SK-N-SH treated with all-trans-retinoic acid at 6 μM for 48 hours (cell line): ENCODE measurements around the gene LCN2.

ENCODE experiments used
- ATAC-seq: fragments of 200-7000 bp; cut with Tn5 transposase; 3 replicates; pipeline ENCODE4 v1.9.1; 2020; ENCODE audit warnings: mild to moderate bottlenecking, moderate library complexity
- ARNTL ChIP-seq: fragments of 450-650 bp; formaldehyde crosslinking; IDR thresholded peaks from 2 replicates; pipeline ENCODE4 v1.5.0; 2020; ENCODE audit warnings: low read depth, mild to moderate bottlenecking, moderate library complexity, borderline replicate concordance
- CSDC2 ChIP-seq: fragments of 250-450 bp; sonication (Bioruptor Pico); IDR thresholded peaks from 2 replicates; pipeline ENCODE4 v1.5.0; 2020; ENCODE audit warnings: mild to moderate bottlenecking, moderate library complexity
- ESRRG ChIP-seq: fragments of 250-450 bp; sonication (Bioruptor Pico); IDR thresholded peaks from 2 replicates; pipeline ENCODE4 v1.6.1; 2021; ENCODE audit warnings: mild to moderate bottlenecking
- GLIS3 ChIP-seq: fragments of 250-450 bp; sonication (Bioruptor Pico); IDR thresholded peaks from 2 replicates; pipeline ENCODE4 v1.5.0; 2020; ENCODE audit warnings: mild to moderate bottlenecking, moderate library complexity
- ISL1 ChIP-seq: fragments of 250-450 bp; sonication (Bioruptor Pico); IDR thresholded peaks from 2 replicates; pipeline ENCODE4 v2.1.2; 2022; ENCODE audit warnings: mild to moderate bottlenecking, moderate library complexity
- PPARA ChIP-seq: fragments of 250-450 bp; sonication (Bioruptor Pico); IDR thresholded peaks from 2 replicates; pipeline ENCODE4 v1.5.0; 2020; ENCODE audit warnings: mild to moderate bottlenecking, borderline replicate concordance
- RARB ChIP-seq: fragments of 250-450 bp; sonication (Bioruptor Pico); IDR thresholded peaks from 2 replicates; pipeline ENCODE4 v1.8.0; 2021; ENCODE audit warnings: mild to moderate bottlenecking, moderate library complexity
- SNAI2 ChIP-seq: fragments of 250-450 bp; sonication (Bioruptor Pico); IDR thresholded peaks from 2 replicates; pipeline ENCODE4 v1.5.0; 2020; ENCODE audit warnings: mild to moderate bottlenecking, moderate library complexity
- TOX ChIP-seq: fragments of 250-450 bp; sonication (Bioruptor Pico); IDR thresholded peaks from 2 replicates; pipeline ENCODE4 v1.8.0; 2021; ENCODE audit warnings: mild to moderate bottlenecking, moderate library complexity, borderline replicate concordance
- ZFP3 ChIP-seq: fragments of 250-450 bp; sonication (Bioruptor Pico); IDR thresholded peaks from 2 replicates; pipeline ENCODE4 v1.5.0; 2020; ENCODE audit warnings: mild to moderate bottlenecking, moderate library complexity
- ZFP30 ChIP-seq: fragments of 450-650 bp; formaldehyde crosslinking; IDR thresholded peaks from 2 replicates; pipeline ENCODE4 v1.5.0; 2022; ENCODE audit warnings: mild to moderate bottlenecking, moderate library complexity
- ZNF565 ChIP-seq: fragments of 450-650 bp; formaldehyde crosslinking; conservative IDR thresholded peaks from 2 replicates; pipeline ENCODE4 v1.5.0; 2020; ENCODE audit warnings: low read depth, mild to moderate bottlenecking, moderate library complexity
- ZNF70 ChIP-seq: fragments of 450-650 bp; formaldehyde crosslinking; IDR thresholded peaks from 2 replicates; pipeline ENCODE4 v1.5.0; 2020; ENCODE audit warnings: mild to moderate bottlenecking, moderate library complexity
- ZNF8 ChIP-seq: fragments of 450-650 bp; formaldehyde crosslinking; IDR thresholded peaks from 2 replicates; pipeline ENCODE4 v1.5.0; 2020; ENCODE audit warnings: mild to moderate bottlenecking, moderate library complexity
- TF ChIP-seq, protein P1 (sequence below): fragments of 250-450 bp; sonication (Bioruptor Pico); IDR thresholded peaks from 2 replicates; pipeline ENCODE4 v1.8.0; 2020; ENCODE audit warnings: mild to moderate bottlenecking, moderate library complexity, borderline replicate concordance
- TF ChIP-seq, protein P2 (sequence below): fragments of 250-450 bp; sonication (Bioruptor Pico); IDR thresholded peaks from 2 replicates; pipeline ENCODE4 v1.5.1; 2020; ENCODE audit warnings: low read depth, mild to moderate bottlenecking, moderate library complexity

The LCN2 gene

DNA sequence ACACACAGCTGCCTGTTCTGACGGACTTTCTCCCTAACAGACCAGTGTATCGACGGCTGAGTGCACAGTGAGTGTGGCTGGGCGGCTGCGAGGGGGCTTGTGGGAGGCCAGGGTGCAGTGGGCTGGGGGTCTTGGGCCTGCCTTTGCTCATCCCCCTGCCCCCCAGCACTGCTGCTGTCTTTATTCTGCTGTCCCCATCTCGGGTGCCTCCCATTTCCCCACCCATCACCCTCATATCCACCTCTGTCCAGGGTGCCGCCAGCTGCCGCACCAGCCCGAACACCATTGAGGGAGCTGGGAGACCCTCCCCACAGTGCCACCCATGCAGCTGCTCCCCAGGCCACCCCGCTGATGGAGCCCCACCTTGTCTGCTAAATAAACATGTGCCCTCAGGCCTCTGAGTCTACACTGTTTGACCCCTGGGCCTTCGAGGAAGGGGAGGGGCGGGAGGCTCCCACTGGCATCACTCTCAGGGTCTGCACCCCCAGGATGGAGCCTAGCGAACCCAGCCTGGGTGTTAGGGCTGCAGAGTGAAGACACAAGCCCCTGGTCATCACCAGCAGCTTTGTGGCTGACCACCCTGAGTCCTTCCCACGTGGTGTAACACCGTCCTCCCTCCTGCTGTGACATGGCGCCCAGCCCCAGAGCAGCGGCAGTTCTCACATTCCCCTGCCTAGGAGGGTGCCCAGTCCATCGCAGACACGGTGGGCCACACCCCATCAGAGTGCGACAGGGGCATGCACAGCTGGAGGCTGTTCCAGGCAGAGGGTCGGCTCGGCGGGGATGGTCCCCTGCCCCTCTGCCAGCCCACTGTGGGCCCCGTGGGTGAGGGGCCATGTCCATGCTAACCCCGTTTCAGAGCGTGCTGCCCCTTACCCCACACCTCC lies 4.0 kb downstream of the LCN2 start:
- no peak for ATAC-seq
- TF ChIP-seq ARNTL (CRISPR knock-in tag) = no peak
- TF ChIP-seq ZNF70 (CRISPR knock-in tag) = no peak
- TF ChIP-seq, protein P1, sequence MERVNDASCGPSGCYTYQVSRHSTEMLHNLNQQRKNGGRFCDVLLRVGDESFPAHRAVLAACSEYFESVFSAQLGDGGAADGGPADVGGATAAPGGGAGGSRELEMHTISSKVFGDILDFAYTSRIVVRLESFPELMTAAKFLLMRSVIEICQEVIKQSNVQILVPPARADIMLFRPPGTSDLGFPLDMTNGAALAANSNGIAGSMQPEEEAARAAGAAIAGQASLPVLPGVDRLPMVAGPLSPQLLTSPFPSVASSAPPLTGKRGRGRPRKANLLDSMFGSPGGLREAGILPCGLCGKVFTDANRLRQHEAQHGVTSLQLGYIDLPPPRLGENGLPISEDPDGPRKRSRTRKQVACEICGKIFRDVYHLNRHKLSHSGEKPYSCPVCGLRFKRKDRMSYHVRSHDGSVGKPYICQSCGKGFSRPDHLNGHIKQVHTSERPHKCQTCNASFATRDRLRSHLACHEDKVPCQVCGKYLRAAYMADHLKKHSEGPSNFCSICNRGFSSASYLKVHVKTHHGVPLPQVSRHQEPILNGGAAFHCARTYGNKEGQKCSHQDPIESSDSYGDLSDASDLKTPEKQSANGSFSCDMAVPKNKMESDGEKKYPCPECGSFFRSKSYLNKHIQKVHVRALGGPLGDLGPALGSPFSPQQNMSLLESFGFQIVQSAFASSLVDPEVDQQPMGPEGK (CRISPR knock-in tag) = no peak

DNA sequence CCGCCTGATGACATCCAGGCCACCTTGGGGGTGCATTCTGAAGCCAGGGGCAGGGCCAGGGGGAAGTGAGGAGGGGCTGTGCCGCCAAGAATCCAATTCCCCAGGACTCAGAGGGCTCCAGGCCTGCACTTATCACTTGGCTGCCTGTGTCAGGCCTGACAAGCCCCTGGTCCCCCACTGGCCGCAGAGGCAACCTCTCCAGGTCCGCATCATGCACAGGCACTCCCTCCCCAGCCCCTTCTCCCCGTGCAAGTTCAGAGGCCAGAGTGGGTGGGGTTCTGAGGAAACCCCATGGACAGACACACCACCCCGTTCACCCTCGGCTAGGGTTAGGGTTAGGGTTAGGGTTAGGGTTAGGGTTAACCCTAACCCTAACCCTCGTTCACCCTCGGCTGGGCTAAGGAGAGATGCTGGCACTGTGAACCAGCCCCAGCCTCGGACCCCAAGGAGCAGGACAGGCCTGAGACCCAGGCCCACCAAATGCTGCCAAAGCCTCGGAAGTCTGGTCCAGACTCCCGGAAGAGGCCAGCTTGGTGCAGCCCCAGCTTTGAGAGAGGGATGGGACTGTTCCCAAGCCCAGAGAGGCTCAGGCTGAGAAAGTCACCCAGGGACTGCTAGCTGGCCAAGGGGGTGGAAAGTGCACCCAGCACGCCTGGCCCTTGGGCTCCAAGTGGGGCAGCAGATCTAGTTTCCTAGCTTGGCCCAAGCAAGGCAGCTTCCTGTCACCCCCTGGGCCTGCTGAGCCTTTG lies 4.9 kb downstream of the LCN2 start:
- TF ChIP-seq, protein P1 (CRISPR knock-in tag) = no peak
- no peak for TF ChIP-seq PPARA (CRISPR knock-in tag)
- no peak for ATAC-seq

DNA sequence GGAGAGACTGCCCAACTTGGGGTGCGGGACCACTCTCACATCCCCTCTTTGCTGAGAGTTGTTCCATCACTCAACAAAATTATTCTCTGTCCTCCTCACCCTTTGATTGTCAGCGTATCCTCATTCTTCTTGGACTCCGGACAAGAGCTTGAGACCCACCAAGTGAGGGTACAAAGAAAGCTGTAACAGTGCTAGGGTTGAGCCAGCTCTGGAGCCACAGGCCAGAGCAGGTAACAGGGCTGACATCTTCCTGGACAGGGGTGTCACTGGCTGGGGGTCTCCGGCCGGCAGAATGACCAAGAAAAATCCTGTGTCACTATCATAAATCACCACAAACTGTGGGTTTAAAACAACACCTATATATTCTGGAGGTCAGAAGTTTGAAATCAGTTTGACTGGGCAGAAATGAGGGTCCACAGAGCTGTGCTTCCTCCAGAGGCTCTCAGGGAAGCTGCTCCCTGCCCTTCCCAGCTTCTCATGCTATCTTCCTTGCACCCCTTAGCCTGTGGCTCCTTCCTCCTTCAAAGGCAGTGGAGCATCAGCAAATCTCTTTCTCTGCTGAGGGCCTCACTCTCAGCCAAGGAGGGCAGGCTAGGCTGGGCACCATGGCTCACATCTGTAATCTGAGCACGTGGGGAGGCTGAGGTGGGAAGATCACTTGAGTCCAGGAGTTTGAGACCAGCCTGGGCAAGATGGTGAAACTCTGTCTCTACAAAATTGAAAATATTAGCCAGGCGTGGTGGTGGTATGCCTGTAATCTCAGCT lies 6.7 kb downstream of the LCN2 start:
- ATAC-seq = no peak
- TF ChIP-seq ZNF70 (CRISPR knock-in tag) (no peak), ISL1 (CRISPR knock-in tag) (no peak), PPARA (CRISPR knock-in tag) (no peak), ZFP3 (CRISPR knock-in tag) (no peak), SNAI2 (CRISPR knock-in tag) (no peak), ZFP30 (CRISPR knock-in tag) (no peak), CSDC2 (CRISPR knock-in tag) (no peak), ZNF565 (CRISPR knock-in tag) (no peak), ESRRG (CRISPR knock-in tag) (no peak)
- TF ChIP-seq, protein P2, sequence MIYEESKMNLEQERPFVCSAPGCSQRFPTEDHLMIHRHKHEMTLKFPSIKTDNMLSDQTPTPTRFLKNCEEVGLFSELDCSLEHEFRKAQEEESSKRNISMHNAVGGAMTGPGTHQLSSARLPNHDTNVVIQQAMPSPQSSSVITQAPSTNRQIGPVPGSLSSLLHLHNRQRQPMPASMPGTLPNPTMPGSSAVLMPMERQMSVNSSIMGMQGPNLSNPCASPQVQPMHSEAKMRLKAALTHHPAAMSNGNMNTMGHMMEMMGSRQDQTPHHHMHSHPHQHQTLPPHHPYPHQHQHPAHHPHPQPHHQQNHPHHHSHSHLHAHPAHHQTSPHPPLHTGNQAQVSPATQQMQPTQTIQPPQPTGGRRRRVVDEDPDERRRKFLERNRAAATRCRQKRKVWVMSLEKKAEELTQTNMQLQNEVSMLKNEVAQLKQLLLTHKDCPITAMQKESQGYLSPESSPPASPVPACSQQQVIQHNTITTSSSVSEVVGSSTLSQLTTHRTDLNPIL (CRISPR knock-in tag) = no peak
- TF ChIP-seq, all 23 proteins: peak for 0

DNA sequence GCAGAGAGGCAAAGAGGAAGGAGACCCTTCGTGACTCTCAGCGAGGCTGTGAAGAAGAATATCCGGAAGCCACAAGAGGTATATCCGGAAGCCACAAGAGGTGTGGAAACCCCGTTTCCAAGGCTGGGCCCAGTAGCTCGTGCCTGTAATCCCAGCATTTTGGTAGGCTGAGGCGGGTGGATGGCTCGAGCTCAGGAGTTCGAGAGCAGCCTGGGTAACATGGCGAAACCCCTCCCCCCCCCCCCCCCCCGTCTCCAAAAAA lies 10.2 kb downstream of the LCN2 start:
- ATAC-seq = no peak
- TF ChIP-seq ZFP3 (CRISPR knock-in tag) = no peak
- TF ChIP-seq ESRRG (CRISPR knock-in tag) = no peak
- TF ChIP-seq GLIS3 (CRISPR knock-in tag) = no peak
- TF ChIP-seq RARB = no peak
- TF ChIP-seq TOX (CRISPR knock-in tag) = no peak
- no peak for TF ChIP-seq SNAI2 (CRISPR knock-in tag)
- TF ChIP-seq ZNF8 (CRISPR knock-in tag) = no peak
- TF ChIP-seq PPARA (CRISPR knock-in tag) = no peak
- TF ChIP-seq ARNTL (CRISPR knock-in tag) = no peak
- TF ChIP-seq, protein P2 (CRISPR knock-in tag) = no peak
- TF ChIP-seq, all 23 proteins: peak for 0
